SH-SY5Y (cell line): ENCODE results near the gene DEPDC4.

Source experiments
- GATA2 ChIP-seq: IDR thresholded peaks from 2 replicates; pipeline ENCODE4 v1.6.1; 2011; ENCODE audit warnings: mild to moderate bottlenecking, low read depth, low read length
- GATA3 ChIP-seq: IDR thresholded peaks from 2 replicates; pipeline ENCODE4 v1.6.1; 2011; ENCODE audit warnings: low read depth, mild to moderate bottlenecking, low read length, moderate library complexity

- TF ChIP-seq GATA3: no peak
- no peak for TF ChIP-seq GATA2
Observed at GRCh38 chr12:100274291-100274690, 7.4 kb upstream of the DEPDC4 start.
